Endothelial cell of umbilical vein (primary cell): ENCODE measurements around the gene KCNH6. TPM values are rescaled to one million over a fixed set of nuclear protein-coding genes. Genes with fewer than 3 reads are reported as not detected.

Source experiments
- BruUV-seq: library from RNA; stranded (reverse); fragments of 400-500 nt; replicated peaks from 2 replicates; lab custom pipeline; 2021; lab: Mats Ljungman, UMichigan
- CTCF ChIA-PET: fragments of 300-600, 350-600 bp; sonication (Branson Sonifier 250); formaldehyde crosslinking; loops from one replicate; lab custom pipeline; 2021; ENCODE audit warnings: antibody characterized with exemption, inconsistent platforms; lab: Charles Lee
- POLR2A ChIA-PET: fragments of 300-600, 350-600 bp; sonication (Branson Sonifier 250); formaldehyde crosslinking; loops from one replicate; lab custom pipeline; 2021; ENCODE audit warnings: antibody characterized with exemption, inconsistent platforms; lab: Charles Lee
- DNase-seq: peaks from one replicate; pipeline ENCODE4 v3.0.0-alpha.2; 2011; ENCODE audit warnings: low read depth, low spot score
- FAIRE-seq: peaks from 2 replicates; lab custom pipeline; 2011; peaks lifted over from hg19 to GRCh38; lab: Jason Lieb, UNC
- H2AFZ ChIP-seq: 2 replicates; pipeline ENCODE4 v1.6.0; 2012; ENCODE audit warnings: low read depth, low read length, control low read depth, inconsistent platforms
- H3K27ac ChIP-seq: 2 replicates; pipeline ENCODE4 v1.5.1; 2011; ENCODE audit warnings: low read depth, mild to moderate bottlenecking, control low read depth, low read length, moderate library complexity; ENCODE audit not compliant: insufficient read depth
- H3K27me3 ChIP-seq, 2 experiments: 2 replicates each; pipeline versions ENCODE4 v1.6.0 to v1.6.1; 2011; ENCODE audit warnings: low read length in 2 of 2, mixed read lengths in 1 of 2; ENCODE audit not compliant: control insufficient read depth in 2 of 2, insufficient read depth in 2 of 2
- H3K36me3 ChIP-seq, 2 experiments: 2 replicates in 1 of 2; 3 replicates in 1 of 2; pipeline ENCODE4 v1.5.1; 2011; ENCODE audit warnings: low read length in 2 of 2, mild to moderate bottlenecking in 1 of 2, moderate library complexity in 1 of 2; ENCODE audit not compliant: control insufficient read depth in 2 of 2, insufficient read depth in 2 of 2; ENCODE audit errors: extremely low read depth in 1 of 2
- H3K4me1 ChIP-seq: 3 replicates; pipeline ENCODE4 v1.5.1; 2011; ENCODE audit warnings: mild to moderate bottlenecking, low read length; ENCODE audit not compliant: control insufficient read depth, insufficient read depth; ENCODE audit errors: extremely low read depth
- H3K4me2 ChIP-seq: 2 replicates; pipeline ENCODE4 v1.6.1; 2011; ENCODE audit warnings: low read length, control low read depth, mixed read lengths; ENCODE audit not compliant: insufficient read depth
- H3K4me3 ChIP-seq, 3 experiments: fragments of 200-600 bp in 1 of 3; sonication (generic), shearing (Covaris generic) in 1 of 3; replicated peaks in 1 of 3; 2 replicates each; pipeline ENCODE4 v1.5.1; 2011 to 2016; ENCODE audit warnings: control low read depth in 3 of 3, low read length in 3 of 3, mild to moderate bottlenecking in 2 of 3, inconsistent platforms in 1 of 3, low read depth in 1 of 3, moderate library complexity in 1 of 3; ENCODE audit not compliant: insufficient read depth in 1 of 3
- H3K79me2 ChIP-seq: 2 replicates; pipeline ENCODE4 v1.6.0; 2012; ENCODE audit warnings: low read length, inconsistent platforms; ENCODE audit not compliant: control insufficient read depth, insufficient read depth
- H3K9ac ChIP-seq: replicated peaks from 2 replicates; pipeline ENCODE3; 2011; ENCODE audit warnings: low read length, control low read depth; ENCODE audit not compliant: insufficient read depth; ENCODE audit errors: extremely low read depth
- H3K9me1 ChIP-seq: replicated peaks from 3 replicates; pipeline ENCODE4 v1.6.0; 2011; ENCODE audit warnings: mild to moderate bottlenecking, low read length; ENCODE audit not compliant: control insufficient read depth, insufficient read depth; ENCODE audit errors: extremely low read depth
- H3K9me3 ChIP-seq: replicated peaks from 2 replicates; pipeline ENCODE4 v1.5.1; 2012; ENCODE audit warnings: low read length, inconsistent platforms; ENCODE audit not compliant: control insufficient read depth, insufficient read depth
- H4K20me1 ChIP-seq: replicated peaks from 2 replicates; pipeline ENCODE3; 2011; ENCODE audit warnings: mild to moderate bottlenecking, low read length; ENCODE audit not compliant: control insufficient read depth, insufficient read depth; ENCODE audit errors: extremely low read depth
- CTCF ChIP-seq, 2 donors: IDR thresholded peaks; 1 replicate in 1 of 2; 2 replicates in 1 of 2; pipeline ENCODE4 v1.5.1; 2011; ENCODE audit warnings: low read length in 2 of 2, mild to moderate bottlenecking in 2 of 2, moderate library complexity in 2 of 2, control low read depth in 1 of 2, inconsistent platforms in 1 of 2, low read depth in 1 of 2; ENCODE audit not compliant: insufficient read depth in 1 of 2; ENCODE audit errors: extremely low read depth in 1 of 2
- EZH2 ChIP-seq: IDR thresholded peaks from 2 replicates; pipeline ENCODE4 v1.6.1; 2012; ENCODE audit warnings: borderline replicate concordance, low read depth, mild to moderate bottlenecking, moderate library complexity, low read length, inconsistent platforms; ENCODE audit not compliant: severe bottlenecking
- FOS ChIP-seq: IDR thresholded peaks from 2 replicates; pipeline ENCODE4 v1.6.1; 2011; ENCODE audit warnings: mild to moderate bottlenecking, low read length, moderate library complexity, borderline replicate concordance; ENCODE audit not compliant: insufficient read depth
- GATA2 ChIP-seq: IDR thresholded peaks from 2 replicates; pipeline ENCODE4 v1.7.0; 2011; ENCODE audit warnings: low read depth, mild to moderate bottlenecking, moderate library complexity, mixed read lengths, low read length; ENCODE audit not compliant: insufficient read length, insufficient read depth
- JUN ChIP-seq: IDR thresholded peaks from 2 replicates; pipeline ENCODE4 v1.6.1; 2011; ENCODE audit warnings: borderline replicate concordance, low read depth; ENCODE audit not compliant: insufficient read length, insufficient read depth
- MAX ChIP-seq: IDR thresholded peaks from 2 replicates; pipeline ENCODE4 v1.6.1; 2011; ENCODE audit not compliant: insufficient read depth, insufficient read length
- MYC ChIP-seq: IDR thresholded peaks from one replicate; pipeline ENCODE4 v1.6.1; 2011; ENCODE audit warnings: mild to moderate bottlenecking, low read depth, low read length
- POLR2A ChIP-seq: IDR thresholded peaks from 2 replicates; pipeline ENCODE4 v1.6.1; 2012; ENCODE audit warnings: low read depth, mild to moderate bottlenecking, control low read depth, low read length
- POLR2AphosphoS5 ChIP-seq: IDR thresholded peaks from 2 replicates; pipeline ENCODE4 v1.6.1; 2012; ENCODE audit warnings: low read depth, mild to moderate bottlenecking, control low read depth, low read length, moderate library complexity; ENCODE audit not compliant: insufficient read depth
- dilution Hi-C: fragments of 300-500 bp; cut with MboI; formaldehyde crosslinking; loops from one replicate; pipeline ENCODE4 v1.15.0; 2019; ENCODE audit warnings: low sequenced_read_pairs; ENCODE audit not compliant: extremely low pct_ligation_motif_present
- intact Hi-C: fragments of 100-400 bp; cut with micrococcal nuclease; formaldehyde crosslinking; loops from one replicate; pipeline ENCODE4 v1.10.0; 2022
- polyA plus RNA-seq, 4 experiments: library from polyadenylated mRNA; depleted of rRNA in 3 of 4; stranded (reverse) in 3 of 4; unstranded in 1 of 4; fragments of >200 nt; gene quantifications; 2 replicates each; pipeline versions ENCODE4 v1.2.1 to v1.2.3, GENCODE V29; 2011 to 2012; ENCODE audit warnings: missing spikeins in 1 of 4
- total RNA-seq: library from RNA; stranded (reverse); gene quantifications from 2 replicates; pipeline ENCODE4 v1.2.3, GENCODE V29; 2021

The KCNH6 gene
- total and polyA plus RNA-seq, 2 donors (not counting 3 experiments of a cell fraction or from before 2014, with no cell fraction given): 0.07 TPM; not detected in 1

- no peak overlapping the region for H2AFZ ChIP-seq
- H4K20me1 ChIP-seq: no peaks in the 10 kb centered on the region
- H3K9me1 ChIP-seq: no peaks in the 10 kb centered on the region
- dilution Hi-C loops: no loop called here
- H3K4me1 ChIP-seq: peaks cover 14% of the 10 kb centered on the region
- no TSS peak for BruUV-seq
- no peak for TF ChIP-seq POLR2AphosphoS5
- TF ChIP-seq FOS: no peak
- no peak for TF ChIP-seq JUN
- no peak for TF ChIP-seq EZH2
- TF ChIP-seq POLR2A: no peak
- TF ChIP-seq MYC: no peak
- no peak for TF ChIP-seq MAX
- no peak for TF ChIP-seq GATA2
- no peak for TF ChIP-seq CTCF (IDR thresholded peaks at IDR 0.05; ENCODE audit: extremely low read depth in 1 of 2, insufficient read depth in 1 of 2, low read depth in 1 of 2, low read length in 2 of 2)
- H3K36me3 ChIP-seq: peaks cover 15 to 28% of the 10 kb centered on the region in 2 experiments
- no peak overlapping the region for H3K9ac ChIP-seq
- no peak overlapping the region for H3K27ac ChIP-seq
- no peak for DNase-seq
- no peak overlapping the region for H3K4me3 ChIP-seq
- no peaks in the 10 kb centered on the region for H3K27me3 ChIP-seq
- FAIRE-seq: no peak
- H3K79me2 ChIP-seq: no peaks in the 10 kb centered on the region
- H3K9me3 ChIP-seq: no peaks in the 10 kb centered on the region
- ChIA-PET POLR2A (no interaction called here), CTCF (interaction anchor here (1.3 to 2.8 kb wide), 3 partner anchors 13 to 167 kb away, joined by 3 to 13 read pairs (median 12); no protein-coding TSS in a partner anchor)
- intact Hi-C loops: no loop called here
- no peak overlapping the region for H3K4me2 ChIP-seq
Measured at GRCh38 chr17:63592797-63593196, 69.6 kb downstream of the KCNH6 start.
